ENCODE measurements around the gene ARL14EP. TPM values are rescaled to one million over a fixed set of nuclear protein-coding genes. Genes with fewer than 3 reads are reported as not detected.

Gene ARL14EP
- total RNA-seq, 4 donors from 2014 or later, result 7.9 to 24.7 (median 16.0) TPM

DNA sequence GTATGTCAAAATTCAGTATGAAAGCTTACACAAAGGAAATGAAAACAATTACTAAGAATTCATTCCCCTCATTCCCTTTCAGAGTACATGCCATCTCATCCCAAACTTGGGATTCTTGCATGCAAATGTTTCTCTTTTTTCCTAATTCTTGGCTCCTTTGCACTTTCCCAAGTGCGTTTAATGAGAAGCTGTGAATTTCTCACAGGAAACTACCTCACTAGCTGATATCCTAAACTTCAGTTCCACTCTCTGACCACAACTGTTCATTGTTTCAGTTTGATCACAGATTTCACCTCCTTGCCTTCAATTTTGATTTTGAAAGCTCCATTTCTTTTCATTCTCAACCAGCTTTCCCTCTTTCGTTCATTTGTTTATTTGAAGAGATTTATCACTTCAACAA is 5.9 kb upstream of the ARL14EP start:
- no peak for DNase-seq
- intact Hi-C loops (cut with DNase I; ENCODE audit: low total_unique reads), result no loop called here
- 50 to 52% methylated on average over 2 of the region's 2 CpGs for WGBS, 2 donors (ENCODE audit: low coverage in 1 of 2)
- Histone ChIP-seq H3K27ac (no peak overlapping the region), H3K27me3 (no peaks in the 10 kb centered on the region), H3K9me3 (no peaks in the 10 kb centered on the region), H3K4me3 (no peak overlapping the region), H3K36me3 (no peaks in the 10 kb centered on the region), H3K4me1 (peaks cover 0 to under 1% (median under 1%) of the 10 kb centered on the region in 4 donors)
- in situ Hi-C loops (cut with MboI; ENCODE audit: low pct_ligation_motif_present in 1 of 4, low pct_unique_long_range_greater_than_20kb in 1 of 4, low sequenced_read_pairs in 3 of 4), result no loop called here
- no peak for TF ChIP-seq POLR2A (IDR thresholded peaks at IDR 0.05)
- no peak for TF ChIP-seq EP300 (IDR thresholded peaks at IDR 0.05; ENCODE audit: low read depth)
- TF ChIP-seq, protein P1, sequence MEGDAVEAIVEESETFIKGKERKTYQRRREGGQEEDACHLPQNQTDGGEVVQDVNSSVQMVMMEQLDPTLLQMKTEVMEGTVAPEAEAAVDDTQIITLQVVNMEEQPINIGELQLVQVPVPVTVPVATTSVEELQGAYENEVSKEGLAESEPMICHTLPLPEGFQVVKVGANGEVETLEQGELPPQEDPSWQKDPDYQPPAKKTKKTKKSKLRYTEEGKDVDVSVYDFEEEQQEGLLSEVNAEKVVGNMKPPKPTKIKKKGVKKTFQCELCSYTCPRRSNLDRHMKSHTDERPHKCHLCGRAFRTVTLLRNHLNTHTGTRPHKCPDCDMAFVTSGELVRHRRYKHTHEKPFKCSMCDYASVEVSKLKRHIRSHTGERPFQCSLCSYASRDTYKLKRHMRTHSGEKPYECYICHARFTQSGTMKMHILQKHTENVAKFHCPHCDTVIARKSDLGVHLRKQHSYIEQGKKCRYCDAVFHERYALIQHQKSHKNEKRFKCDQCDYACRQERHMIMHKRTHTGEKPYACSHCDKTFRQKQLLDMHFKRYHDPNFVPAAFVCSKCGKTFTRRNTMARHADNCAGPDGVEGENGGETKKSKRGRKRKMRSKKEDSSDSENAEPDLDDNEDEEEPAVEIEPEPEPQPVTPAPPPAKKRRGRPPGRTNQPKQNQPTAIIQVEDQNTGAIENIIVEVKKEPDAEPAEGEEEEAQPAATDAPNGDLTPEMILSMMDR (IDR thresholded peaks at IDR 0.05), result no peak
- no peak for TF ChIP-seq POLR2AphosphoS5 (IDR thresholded peaks at IDR 0.05)

DNA sequence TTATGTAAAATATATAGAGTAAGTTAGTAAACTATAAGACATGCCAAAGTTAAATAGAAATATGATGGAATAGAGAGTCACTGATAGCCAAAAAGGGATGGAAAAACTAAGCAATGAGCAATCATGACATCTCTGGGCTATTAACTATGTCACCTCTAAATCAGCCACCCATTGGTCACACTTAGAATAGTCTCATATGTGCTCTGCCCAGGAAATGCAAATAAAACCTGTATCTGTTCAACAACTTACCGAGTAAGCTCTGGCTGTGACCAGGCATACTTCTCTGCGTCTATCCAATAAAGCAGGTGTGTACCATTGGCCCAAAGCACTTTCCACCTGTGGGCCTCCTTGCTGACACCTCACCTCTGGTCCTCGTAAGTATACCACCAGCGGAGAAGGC is 1.6 kb upstream of the ARL14EP start:
- Histone ChIP-seq H3K27ac (no peak overlapping the region), H3K9me3 (no peaks in the 10 kb centered on the region), H3K27me3 (no peaks in the 10 kb centered on the region), H3K4me3 (no peak overlapping the region), H3K4me1 (peaks cover 8 to 36% (median 19%) of the 10 kb centered on the region in 4 donors), H3K36me3 (no peaks in the 10 kb centered on the region)
- WGBS, 2 donors (ENCODE audit: low coverage in 1 of 2), result 98% methylated on average over 4 of the region's 4 CpGs; no CpG with 5 or more reads in 1 of the 2 donors
- in situ Hi-C loops (cut with MboI; ENCODE audit: low pct_ligation_motif_present in 1 of 4, low pct_unique_long_range_greater_than_20kb in 1 of 4, low sequenced_read_pairs in 3 of 4) (no loop called here), intact Hi-C loops (cut with DNase I; ENCODE audit: low total_unique reads) (no loop called here)
- DNase-seq, result no peak
- TF ChIP-seq, protein P1 (IDR thresholded peaks at IDR 0.05), result no peak
- TF ChIP-seq POLR2A (IDR thresholded peaks at IDR 0.05) (no peak), EP300 (IDR thresholded peaks at IDR 0.05; ENCODE audit: low read depth) (no peak), POLR2AphosphoS5 (IDR thresholded peaks at IDR 0.05) (no peak)

DNA sequence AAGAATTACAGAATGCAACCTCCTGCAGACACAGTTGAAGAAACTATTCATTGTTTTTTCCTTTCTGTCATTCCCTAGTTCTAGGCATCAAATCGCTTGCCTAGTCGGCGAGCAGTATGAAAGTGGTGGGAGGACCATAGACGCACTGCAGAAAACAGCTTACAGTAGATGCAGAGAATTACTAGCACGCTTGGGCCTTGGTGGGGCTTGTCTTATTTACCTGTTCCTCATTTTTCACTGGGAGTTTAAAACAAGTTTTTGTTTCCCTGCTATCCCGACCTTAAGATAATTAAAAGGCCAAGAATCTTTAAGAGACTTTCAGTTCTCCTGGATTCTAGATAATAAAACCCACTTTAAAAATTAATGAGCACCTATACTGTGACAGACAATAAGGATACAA is 713 bp upstream of the ARL14EP start:
- in situ Hi-C loops (cut with MboI; ENCODE audit: low pct_ligation_motif_present in 1 of 4, low pct_unique_long_range_greater_than_20kb in 1 of 4, low sequenced_read_pairs in 3 of 4), result no loop called here
- no peaks in the 10 kb centered on the region for H3K9me3 ChIP-seq
- no peaks in the 10 kb centered on the region for H3K36me3 ChIP-seq
- peaks cover 8 to 45% (median 20%) of the 10 kb centered on the region in 4 donors for H3K4me1 ChIP-seq
- TF ChIP-seq EP300 (IDR thresholded peaks at IDR 0.05; ENCODE audit: low read depth) (no peak), POLR2A (IDR thresholded peaks at IDR 0.05) (no peak), POLR2AphosphoS5 (IDR thresholded peaks at IDR 0.05) (no peak)
- TF ChIP-seq, protein P1 (IDR thresholded peaks at IDR 0.05), result no peak
- peak overlapping the region in 3 of 4 donors; percentile 58 to 83 (median 67) for H3K4me3 ChIP-seq
- H3K27ac ChIP-seq, result peak overlapping the region in 1 of 4 donors; percentile 87
- no peaks in the 10 kb centered on the region for H3K27me3 ChIP-seq
- intact Hi-C loops (cut with DNase I; ENCODE audit: low total_unique reads), result no loop called here
- no peak for DNase-seq
- WGBS, 2 donors (ENCODE audit: low coverage in 1 of 2), result 75 to 82% methylated on average over 6 of the region's 6 CpGs

DNA sequence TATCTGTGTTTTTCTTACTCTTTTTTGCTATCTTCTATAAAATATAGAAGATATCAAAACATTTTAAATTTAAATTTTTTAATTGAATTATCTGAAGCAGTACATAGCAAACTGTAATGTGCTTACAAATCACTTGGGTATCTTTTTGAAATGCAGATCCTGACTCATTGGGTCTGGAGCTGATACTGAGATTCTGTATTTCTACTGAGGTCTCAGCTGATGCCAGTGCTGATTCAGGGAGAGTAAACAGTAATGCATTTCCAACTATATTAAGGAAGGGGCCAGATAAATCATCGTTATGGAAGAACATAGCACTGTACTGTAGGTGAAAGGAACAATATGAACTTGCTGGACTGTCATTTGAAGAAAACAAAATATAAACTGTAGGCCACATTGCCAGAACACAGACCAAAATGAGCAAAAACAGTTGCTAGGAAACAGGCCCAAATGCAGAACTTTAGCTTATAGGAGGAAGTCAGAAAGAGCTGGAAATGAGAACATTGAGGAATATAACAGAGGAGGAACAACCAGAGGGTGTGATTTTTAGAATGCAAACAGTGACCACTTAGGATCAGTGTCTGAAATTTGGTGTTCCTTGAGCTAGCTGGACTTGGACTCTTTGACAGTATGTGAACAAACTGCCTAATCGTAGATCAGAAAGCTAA is 3.3 kb downstream of the ARL14EP start:
- Histone ChIP-seq H3K4me3 (no peak overlapping the region), H3K9me3 (no peaks in the 10 kb centered on the region), H3K27ac (peak overlapping the region in 2 of 4 donors; percentile 8 to 14), H3K27me3 (no peaks in the 10 kb centered on the region), H3K36me3 (peaks cover 0 to 5% (median 0%) of the 10 kb centered on the region in 4 donors), H3K4me1 (peaks cover 8 to 55% (median 20%) of the 10 kb centered on the region in 4 donors)
- no peak for TF ChIP-seq POLR2AphosphoS5 (IDR thresholded peaks at IDR 0.05)
- TF ChIP-seq EP300 (IDR thresholded peaks at IDR 0.05; ENCODE audit: low read depth), result no peak
- TF ChIP-seq POLR2A (IDR thresholded peaks at IDR 0.05), result no peak
- TF ChIP-seq, protein P1 (IDR thresholded peaks at IDR 0.05), result no peak
- no peak for DNase-seq
- in situ Hi-C loops (cut with MboI; ENCODE audit: low pct_ligation_motif_present in 1 of 4, low pct_unique_long_range_greater_than_20kb in 1 of 4, low sequenced_read_pairs in 3 of 4) (no loop called here), intact Hi-C loops (cut with DNase I; ENCODE audit: low total_unique reads) (no loop called here)
- 56 to 66% methylated on average over 1 to 2 of the region's 2 CpGs for WGBS, 2 donors (ENCODE audit: low coverage in 1 of 2)
